Sigmoid colon (tissue), 7 donors: ENCODE results near the gene LDB1. TPM values are rescaled to one million over a fixed set of nuclear protein-coding genes. Genes with fewer than 3 reads are reported as not detected.

Source experiments
- DNase-seq: peaks from one replicate; pipeline ENCODE4 v3.0.0-alpha.2; 2019
- H3K27ac ChIP-seq, 4 donors: fragments of 200-600 bp; sonication (generic); one replicate each; pipeline ENCODE4 v1.5.1; 2016 to 2019; ENCODE audit warnings: mild to moderate bottlenecking in 1 of 4
- H3K27me3 ChIP-seq, 3 donors: fragments of 200-600 bp; sonication (generic); one replicate each; pipeline ENCODE4 v1.5.1; 2019; ENCODE audit warnings: mild to moderate bottlenecking in 1 of 3
- H3K36me3 ChIP-seq, 4 donors: fragments of 200-600 bp; sonication (generic); one replicate each; pipeline ENCODE4 v1.5.1; 2016 to 2019
- H3K4me1 ChIP-seq, 4 donors: fragments of 200-600 bp; sonication (generic); one replicate each; pipeline ENCODE4 v1.5.1; 2017 to 2019
- H3K4me3 ChIP-seq, 4 donors: fragments of 200-600 bp; sonication (generic); one replicate each; pipeline ENCODE4 v1.5.1; 2017 to 2019; ENCODE audit warnings: mild to moderate bottlenecking in 2 of 4, moderate library complexity in 1 of 4
- H3K9me3 ChIP-seq, 4 donors: fragments of 200-600 bp in 3 of 4; sonication (generic) in 3 of 4; one replicate each; pipeline versions ENCODE4 v1.5.1 to v1.6.1; 2013 to 2019
- EP300 ChIP-seq, 4 donors: sonication (generic); formaldehyde crosslinking; IDR thresholded peaks; one replicate each; pipeline ENCODE4 v1.6.1; 2017; ENCODE audit warnings: antibody characterized with exemption in 4 of 4
- POLR2A ChIP-seq, 2 donors: fragments of 450-650 bp; IDR thresholded peaks; one replicate each; pipeline ENCODE4 v1.6.1; 2016; ENCODE audit warnings: antibody characterized with exemption in 2 of 2, mild to moderate bottlenecking in 2 of 2, moderate library complexity in 2 of 2
- POLR2AphosphoS5 ChIP-seq, 4 donors: sonication (generic); formaldehyde crosslinking; IDR thresholded peaks; one replicate each; pipeline ENCODE4 v1.6.1; 2017; ENCODE audit warnings: antibody characterized with exemption in 4 of 4
- WGBS, 2 donors: extraction: QIAGEN DNeasy Blood & Tissue Kit; methylation state at CpG; one replicate each; pipeline ENCODE4 v1.1.7; 2013; 5-methylcytosine and 5-hydroxymethylcytosine counted together
- intact Hi-C: fragments of 100-400 bp; cut with DNase I; formaldehyde crosslinking; loops from one replicate; pipeline ENCODE4 v1.15.1; 2023
- polyA plus RNA-seq, 3 donors: library from polyadenylated mRNA; stranded (reverse); fragments of 200-250 nt; gene quantifications; one replicate each; pipeline ENCODE4 v1.2.3, GENCODE V29; 2013
- total RNA-seq, 4 donors: library from RNA; depleted of rRNA; stranded (reverse); fragments of >200 nt; gene quantifications; one replicate each; pipeline ENCODE4 v1.1.0, GENCODE V29; 2016
- TF ChIP-seq, protein P1 (sequence below), 4 experiments: fragments of 450-650 bp in 3 of 4; fragments of 200-600 bp in 1 of 4; IDR thresholded peaks; one replicate each; pipeline ENCODE4 v1.5.1; 2016 to 2019; ENCODE audit warnings: antibody characterized with exemption in 4 of 4, mild to moderate bottlenecking in 3 of 4, moderate library complexity in 2 of 4
- donor health status: healthy with polysubstance abuse.
- donor health status: Bipolar disorder and iron deficiency.
- donor health status: healthy.

The LDB1 gene
- total and polyA plus RNA-seq, 7 donors: 10.4 to 88.4 (median 62.1) TPM

DNA sequence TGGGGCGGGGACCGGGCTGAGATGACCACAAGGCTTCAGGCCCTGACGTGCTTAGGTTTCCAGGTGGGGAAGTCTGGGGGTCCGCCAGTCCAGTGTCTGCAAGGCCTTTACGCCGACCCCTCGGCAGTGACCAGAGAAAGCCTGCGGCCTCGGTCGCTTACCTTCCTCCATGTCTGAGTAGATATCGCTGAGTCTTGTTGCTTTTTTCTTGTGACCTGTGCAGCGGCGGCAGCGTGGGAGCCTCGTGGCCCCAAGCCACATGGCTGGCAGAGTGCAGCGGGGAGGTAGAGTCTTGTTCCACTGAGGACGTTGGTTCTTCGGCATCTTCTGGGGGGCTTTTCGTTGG is 32.4 kb upstream of the LDB1 start:
- Histone ChIP-seq H3K36me3 (peaks cover 5 to 57% (median 24%) of the 10 kb centered on the region in 4 donors), H3K9me3 (no peaks in the 10 kb centered on the region), H3K27me3 (no peaks in the 10 kb centered on the region), H3K4me3 (peak overlapping the region; percentile 64 to 81 (median 77)), H3K27ac (peak overlapping the region; percentile 86 to 92 (median 90)), H3K4me1 (peaks cover 0 to 29% (median 23%) of the 10 kb centered on the region in 4 donors)
- intact Hi-C loops: loop anchor here (1.0 to 5.0 kb wide), 2 partner anchors 20 to 350 kb away; partner anchors contain the start of genes ACTR1A and SUFU
- DNase-seq: no peak
- WGBS, 2 donors: 0 to 1% methylated on average over 19 of the region's 19 CpGs
- TF ChIP-seq POLR2A (IDR thresholded peaks at IDR 0.05) (no peak), POLR2AphosphoS5 (IDR thresholded peaks at IDR 0.05) (no peak), EP300 (IDR thresholded peaks at IDR 0.05) (no peak)
- TF ChIP-seq, protein P1, sequence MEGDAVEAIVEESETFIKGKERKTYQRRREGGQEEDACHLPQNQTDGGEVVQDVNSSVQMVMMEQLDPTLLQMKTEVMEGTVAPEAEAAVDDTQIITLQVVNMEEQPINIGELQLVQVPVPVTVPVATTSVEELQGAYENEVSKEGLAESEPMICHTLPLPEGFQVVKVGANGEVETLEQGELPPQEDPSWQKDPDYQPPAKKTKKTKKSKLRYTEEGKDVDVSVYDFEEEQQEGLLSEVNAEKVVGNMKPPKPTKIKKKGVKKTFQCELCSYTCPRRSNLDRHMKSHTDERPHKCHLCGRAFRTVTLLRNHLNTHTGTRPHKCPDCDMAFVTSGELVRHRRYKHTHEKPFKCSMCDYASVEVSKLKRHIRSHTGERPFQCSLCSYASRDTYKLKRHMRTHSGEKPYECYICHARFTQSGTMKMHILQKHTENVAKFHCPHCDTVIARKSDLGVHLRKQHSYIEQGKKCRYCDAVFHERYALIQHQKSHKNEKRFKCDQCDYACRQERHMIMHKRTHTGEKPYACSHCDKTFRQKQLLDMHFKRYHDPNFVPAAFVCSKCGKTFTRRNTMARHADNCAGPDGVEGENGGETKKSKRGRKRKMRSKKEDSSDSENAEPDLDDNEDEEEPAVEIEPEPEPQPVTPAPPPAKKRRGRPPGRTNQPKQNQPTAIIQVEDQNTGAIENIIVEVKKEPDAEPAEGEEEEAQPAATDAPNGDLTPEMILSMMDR (IDR thresholded peaks at IDR 0.05): no peak

DNA sequence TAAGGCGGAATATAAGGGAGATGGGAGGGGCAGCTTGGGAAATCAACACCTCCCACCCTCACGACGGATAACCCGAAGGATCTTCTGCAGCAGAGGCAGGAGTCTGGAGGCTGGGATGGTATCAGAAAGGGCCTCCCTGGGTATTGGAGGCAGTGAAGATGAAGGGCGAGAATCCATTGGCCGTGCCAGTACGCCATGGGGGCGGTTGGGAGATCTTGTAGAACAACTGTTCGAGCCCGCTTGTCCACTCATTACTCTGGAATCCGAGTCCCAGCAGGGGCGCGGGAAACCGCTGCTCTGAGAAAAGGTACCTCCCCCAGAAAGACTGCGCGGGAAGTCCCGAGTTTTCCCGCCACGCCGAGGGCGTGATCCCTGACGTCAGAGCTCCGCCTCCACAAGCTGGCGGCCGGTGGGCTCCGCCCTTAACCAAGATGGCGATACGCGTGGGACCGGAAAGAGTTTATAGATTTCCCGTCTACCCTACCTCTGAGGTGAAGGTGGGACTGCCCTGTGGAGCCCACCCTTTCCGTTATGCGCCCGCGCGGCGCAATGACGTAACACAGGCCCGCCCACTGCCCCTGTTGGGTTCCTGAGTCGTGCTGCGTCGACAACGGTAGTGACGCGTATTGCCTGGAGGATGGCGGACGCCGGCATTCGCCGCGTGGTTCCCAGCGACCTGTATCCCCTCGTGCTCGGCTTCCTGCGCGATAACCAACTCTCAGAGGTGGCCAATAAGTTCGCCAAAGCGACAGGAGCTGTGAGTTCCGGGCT is 31.8 kb upstream of the LDB1 start, which contains the start of gene NOLC1:
NOLC1 (plus strand) TSS at position 616 of the 771 bp plus-strand sequence; CDS start at position 638, 22 bp downstream.
- intact Hi-C loops: loop anchor here (1.0 to 5.0 kb wide), 2 partner anchors 20 to 350 kb away; partner anchors contain the start of genes ACTR1A and SUFU
- DNase-seq: peak; percentile 100
- H3K4me3 ChIP-seq: peak within 1 kb of the TSS; percentile 64 to 81 (median 77)
- H3K9me3 ChIP-seq: no peaks in the 10 kb centered on the region
- WGBS, 2 donors: 7 to 10% methylated on average over 59 of the region's 59 CpGs
- H3K36me3 ChIP-seq: peaks cover 8 to 57% (median 23%) of the 10 kb centered on the region in 4 donors
- H3K27ac ChIP-seq: peak within 1 kb of the TSS; percentile 86 to 92 (median 90)
- peaks cover 0 to 29% (median 23%) of the 10 kb centered on the region in 4 donors for H3K4me1 ChIP-seq
- H3K27me3 ChIP-seq: no peaks in the 10 kb centered on the region
- TF ChIP-seq EP300 (IDR thresholded peaks at IDR 0.05) (peak in 3 of 4 donors; percentile 61 to 97 (median 83)), POLR2AphosphoS5 (IDR thresholded peaks at IDR 0.05) (peak; percentile 92 to 95 (median 92)), POLR2A (IDR thresholded peaks at IDR 0.05) (peak; percentile 63 to 75)
- TF ChIP-seq, protein P1 (IDR thresholded peaks at IDR 0.05): no peak

DNA sequence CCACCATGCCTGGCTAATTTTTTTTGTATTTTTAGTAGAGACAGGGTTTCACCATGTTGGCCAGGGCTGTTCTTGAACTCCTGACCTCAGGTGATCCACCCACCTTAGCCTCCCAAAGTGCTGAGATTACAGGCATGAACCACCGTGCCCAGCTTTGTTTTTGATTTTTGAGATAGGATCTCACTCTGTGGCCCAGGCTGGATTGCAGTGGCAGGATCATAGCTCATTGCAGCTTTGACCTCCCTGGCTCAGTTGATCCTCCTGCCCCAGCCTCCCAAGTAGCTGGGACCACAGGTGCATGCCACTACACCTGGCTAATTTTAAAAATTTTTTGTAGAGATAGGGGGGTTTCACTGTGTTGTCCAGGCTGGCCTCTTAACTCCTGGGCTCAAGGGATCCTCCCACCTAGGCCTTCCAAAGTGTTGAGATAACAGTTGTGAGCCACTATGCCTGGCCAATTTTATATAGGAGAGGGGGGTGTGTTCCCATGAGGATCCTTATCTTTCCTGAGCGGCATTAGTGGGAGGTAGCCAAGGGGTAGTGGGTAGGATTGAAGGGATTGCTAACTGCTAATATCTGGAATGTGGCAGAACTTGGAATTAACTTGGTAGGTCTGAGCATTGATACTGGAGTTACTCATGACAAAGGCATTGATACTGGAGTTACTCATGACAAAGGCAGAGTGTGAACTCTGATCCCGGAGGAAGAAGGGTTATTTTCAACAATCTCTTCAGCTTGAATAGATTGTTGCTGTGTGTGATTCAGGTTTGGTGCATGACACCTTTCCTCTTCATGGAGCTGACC is 31.0 kb upstream of the LDB1 start:
- intact Hi-C loops: loop anchor here (5.0 kb wide), 1 partner anchor 351 kb away; the partner anchor contains the start of genes ACTR1A and SUFU

DNA sequence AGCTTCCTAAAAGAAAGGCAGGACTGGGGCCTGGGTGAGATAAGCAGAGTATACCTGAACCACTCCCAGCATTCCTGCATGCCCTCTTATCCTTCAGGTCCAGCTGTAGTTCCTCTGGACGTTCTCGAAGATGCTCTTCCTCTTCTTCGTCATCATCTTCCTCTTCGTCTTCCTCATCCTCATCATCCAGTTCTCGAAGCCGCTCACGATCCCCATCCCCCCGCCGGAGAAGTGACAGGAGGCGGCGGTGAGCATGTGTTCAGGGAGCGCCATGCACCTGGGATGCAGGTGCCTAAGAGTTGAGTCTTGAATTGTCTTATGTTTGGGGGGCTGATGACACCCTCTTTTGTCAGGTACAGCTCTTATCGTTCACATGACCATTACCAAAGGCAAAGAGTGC is 28.1 kb upstream of the LDB1 start:
- Histone ChIP-seq H3K4me1 (peaks cover 0 to 15% (median 13%) of the 10 kb centered on the region in 4 donors), H3K36me3 (peaks cover 14 to 73% (median 38%) of the 10 kb centered on the region in 4 donors), H3K27me3 (no peaks in the 10 kb centered on the region), H3K4me3 (no peak overlapping the region), H3K9me3 (no peaks in the 10 kb centered on the region), H3K27ac (no peak overlapping the region)
- intact Hi-C loops: no loop called here
- no peak for TF ChIP-seq POLR2A (IDR thresholded peaks at IDR 0.05)
- TF ChIP-seq, protein P1 (IDR thresholded peaks at IDR 0.05): no peak
- TF ChIP-seq EP300 (IDR thresholded peaks at IDR 0.05): no peak
- DNase-seq: no peak
- WGBS, 2 donors: 94 to 96% methylated on average over 13 of the region's 13 CpGs

More for the DNA sequence above, 31.0 kb upstream of the LDB1 start:
- Histone ChIP-seq H3K27me3 (no peaks in the 10 kb centered on the region), H3K4me1 (peaks cover 0 to 29% (median 23%) of the 10 kb centered on the region in 4 donors), H3K9me3 (no peaks in the 10 kb centered on the region), H3K36me3 (peaks cover 9 to 63% (median 24%) of the 10 kb centered on the region in 4 donors), H3K4me3 (peak overlapping the region in 3 of 4 donors; percentile 64 to 81 (median 77)), H3K27ac (peak overlapping the region; percentile 86 to 92 (median 90))
- DNase-seq: no peak
- WGBS, 2 donors: 78 to 87% methylated on average over 3 of the region's 3 CpGs
- no peak for TF ChIP-seq POLR2A (IDR thresholded peaks at IDR 0.05)
- TF ChIP-seq, protein P1 (IDR thresholded peaks at IDR 0.05): no peak
- TF ChIP-seq EP300 (IDR thresholded peaks at IDR 0.05): no peak
- TF ChIP-seq POLR2AphosphoS5 (IDR thresholded peaks at IDR 0.05): no peak
